HEK293T (cell line): ENCODE data around the gene TCF19.
"Not testable (repeated sequence)": the region's sequence is repeated elsewhere in the genome, so short reads cannot be mapped to it uniquely, and the experiment has no call there.

Experiments used
- CTCF ChIA-PET: fragments of 350-600 bp; formaldehyde crosslinking; extraction: SDS; loops from one replicate; lab custom pipeline; 2021; ENCODE audit warnings: antibody characterized with exemption, inconsistent platforms; lab: Yijun Ruan, JAX
- POLR2A ChIA-PET: fragments of 350-600 bp; formaldehyde crosslinking; extraction: SDS; loops from one replicate; lab custom pipeline; 2020; ENCODE audit warnings: antibody characterized with exemption, inconsistent platforms; lab: Yijun Ruan, JAX
- DNase-seq: peaks from one replicate; pipeline ENCODE4 v3.0.0; 2012; ENCODE audit warnings: mixed read lengths; ENCODE audit errors: extremely low spot score
- ARNT ChIP-seq: fragments of 450-650 bp; IDR thresholded peaks from 2 replicates; pipeline ENCODE4 v1.6.1; 2017; ENCODE audit warnings: mild to moderate bottlenecking
- BHLHE40 ChIP-seq: fragments of 450-650 bp; IDR thresholded peaks from 2 replicates; pipeline ENCODE4 v1.6.1; 2016; ENCODE audit warnings: mild to moderate bottlenecking, moderate library complexity, borderline replicate concordance
- CTBP1 ChIP-seq: fragments of 450-650 bp; IDR thresholded peaks from 2 replicates; pipeline ENCODE4 v1.6.1; 2016; ENCODE audit warnings: borderline replicate concordance
- ELF4 ChIP-seq: fragments of 450-650 bp; IDR thresholded peaks from 2 replicates; pipeline ENCODE4 v1.6.1; 2017; ENCODE audit warnings: antibody characterized with exemption
- FOXA1 ChIP-seq: fragments of 450-650 bp; IDR thresholded peaks from 2 replicates; pipeline ENCODE4 v1.6.1; 2016; ENCODE audit warnings: mild to moderate bottlenecking
- FOXK2 ChIP-seq: fragments of 450-650 bp; IDR thresholded peaks from 2 replicates; pipeline ENCODE4 v1.6.1; 2016; ENCODE audit warnings: mild to moderate bottlenecking
- FOXM1 ChIP-seq: fragments of 450-650 bp; IDR thresholded peaks from 2 replicates; pipeline ENCODE4 v1.6.1; 2017; ENCODE audit warnings: mild to moderate bottlenecking, borderline replicate concordance
- HDGF ChIP-seq: fragments of 450-650 bp; IDR thresholded peaks from 2 replicates; pipeline ENCODE4 v1.6.1; 2017; ENCODE audit warnings: antibody characterized with exemption, borderline replicate concordance
- L3MBTL2 ChIP-seq: fragments of 450-650 bp; conservative IDR thresholded peaks from 2 replicates; pipeline ENCODE4 v1.6.1; 2016; ENCODE audit warnings: mild to moderate bottlenecking
- LEF1 ChIP-seq: fragments of 450-650 bp; IDR thresholded peaks from 2 replicates; pipeline ENCODE4 v1.6.1; 2017; ENCODE audit warnings: mild to moderate bottlenecking, borderline replicate concordance
- NFRKB ChIP-seq: fragments of 450-650 bp; IDR thresholded peaks from 2 replicates; pipeline ENCODE4 v1.6.1; 2016; ENCODE audit warnings: mild to moderate bottlenecking, moderate library complexity
- PKNOX1 ChIP-seq: fragments of 450-650 bp; IDR thresholded peaks from 2 replicates; pipeline ENCODE4 v1.6.1; 2016
- SP1 ChIP-seq: fragments of 450-650 bp; IDR thresholded peaks from 2 replicates; pipeline ENCODE4 v1.6.1; 2017
- SUZ12 ChIP-seq: fragments of 450-650 bp; IDR thresholded peaks from 2 replicates; pipeline ENCODE4 v1.6.1; 2016; ENCODE audit warnings: mild to moderate bottlenecking
- TARDBP ChIP-seq: fragments of 450-650 bp; IDR thresholded peaks from 2 replicates; pipeline ENCODE4 v1.6.1; 2016
- ZNF384 ChIP-seq: fragments of 450-650 bp; IDR thresholded peaks from 2 replicates; pipeline ENCODE4 v1.6.1; 2016

The TCF19 gene

GRCh38 chr6:31169123-31169857 lies 10.9 kb downstream of the TCF19 start:
- CTCF ChIA-PET: no interaction called here
- TF ChIP-seq FOXM1: no peak
- TF ChIP-seq NFRKB: no peak
- TF ChIP-seq HDGF: no peak
- TF ChIP-seq SP1: no peak
- no peak for TF ChIP-seq FOXA1
- no peak for TF ChIP-seq LEF1
- no peak for TF ChIP-seq CTBP1
- no peak for TF ChIP-seq ELF4
- no peak for TF ChIP-seq PKNOX1
- TF ChIP-seq BHLHE40: no peak
- no peak for TF ChIP-seq ZNF384
- TF ChIP-seq ARNT: no peak
- TF ChIP-seq FOXK2: no peak
- no peak for TF ChIP-seq SUZ12
- no peak for TF ChIP-seq TARDBP
- TF ChIP-seq L3MBTL2: no peak
- POLR2A ChIA-PET: interaction anchor here (1.9 kb wide), 1 partner anchor 11 kb away, joined by 13 read pairs; the partner anchor contains the start of gene TCF19
- DNase-seq: no peak

DNA sequence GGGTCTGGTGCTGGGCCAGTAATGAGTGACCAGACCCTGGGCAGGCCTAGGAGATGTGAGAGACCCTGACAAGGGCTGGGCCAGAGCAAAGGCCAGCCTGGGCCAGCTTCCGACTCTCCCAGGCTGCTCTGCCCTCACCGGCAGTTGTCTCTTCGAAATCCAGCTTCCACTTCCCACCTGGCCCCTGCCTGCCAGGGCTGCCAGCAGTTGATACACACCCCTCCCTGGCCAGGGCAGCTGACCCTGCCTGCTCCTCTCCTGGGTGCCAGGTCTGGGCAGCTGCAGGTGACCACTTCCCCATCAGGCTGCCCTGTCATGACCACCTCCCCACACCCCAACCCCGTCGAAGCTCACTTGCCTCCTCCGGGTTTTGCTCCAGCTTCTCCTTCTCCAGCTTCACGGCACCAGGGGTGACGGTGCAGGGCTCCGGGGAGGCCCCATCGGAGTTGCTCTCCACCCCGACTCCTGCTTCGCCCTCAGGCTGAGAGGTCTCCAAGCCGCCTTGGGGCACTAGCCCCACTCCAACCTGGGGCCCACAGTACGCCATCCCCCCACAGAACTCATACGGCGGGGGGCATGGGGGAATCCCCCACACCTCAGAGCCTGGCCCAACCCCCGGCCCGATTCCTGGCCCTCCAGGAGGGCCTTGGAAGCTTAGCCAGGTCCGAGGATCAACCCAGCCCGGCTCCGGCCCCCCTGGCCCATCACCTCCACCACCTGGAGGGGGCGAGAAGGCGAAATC lies 11.6 kb downstream of the TCF19 start:
- POLR2A ChIA-PET: interaction anchor here (1.9 kb wide), 1 partner anchor 11 kb away, joined by 13 read pairs; the partner anchor contains the start of gene TCF19
- CTCF ChIA-PET: not testable (repeated sequence)

DNA sequence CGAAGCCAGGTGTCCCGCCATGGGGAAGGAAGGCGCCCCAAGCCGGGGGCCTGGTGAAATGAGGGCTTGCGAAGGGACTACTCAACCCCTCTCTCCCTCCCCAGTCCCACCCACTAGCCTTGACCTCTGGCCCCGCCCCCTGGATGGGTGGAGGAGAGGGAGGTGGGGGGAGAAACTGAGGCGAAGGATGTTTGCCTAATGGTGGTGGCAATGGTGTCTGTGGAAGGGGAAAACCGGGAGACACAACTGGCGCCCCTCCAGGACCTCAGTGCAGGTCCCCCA lies 12.2 kb downstream of the TCF19 start, which contains the start of gene POU5F1:
Gene POU5F1, minus strand, starts transcription at position 83 of the 282 bp plus-strand sequence. Its CDS starts 62 bp downstream, at position 21.
- ChIA-PET CTCF (no interaction called here), POLR2A (no interaction called here)
- TF ChIP-seq SP1 (no peak), FOXK2 (no peak), ELF4 (no peak), SUZ12 (no peak), FOXM1 (no peak), ARNT (no peak), TARDBP (no peak), L3MBTL2 (no peak), FOXA1 (no peak), LEF1 (no peak)
- no peak for DNase-seq

More for the DNA sequence above, 11.6 kb downstream of the TCF19 start:
- DNase-seq: not testable (repeated sequence)

GRCh38 chr6:31170987-31171671 lies 12.7 kb downstream of the TCF19 start:
- CTCF ChIA-PET: no interaction called here
- TF ChIP-seq ZNF384: no peak
- TF ChIP-seq TARDBP: no peak
- no peak for TF ChIP-seq FOXA1
- TF ChIP-seq ARNT: no peak
- no peak for TF ChIP-seq CTBP1
- no peak for TF ChIP-seq FOXK2
- POLR2A ChIA-PET: no interaction called here
- no peak for DNase-seq

DNA sequence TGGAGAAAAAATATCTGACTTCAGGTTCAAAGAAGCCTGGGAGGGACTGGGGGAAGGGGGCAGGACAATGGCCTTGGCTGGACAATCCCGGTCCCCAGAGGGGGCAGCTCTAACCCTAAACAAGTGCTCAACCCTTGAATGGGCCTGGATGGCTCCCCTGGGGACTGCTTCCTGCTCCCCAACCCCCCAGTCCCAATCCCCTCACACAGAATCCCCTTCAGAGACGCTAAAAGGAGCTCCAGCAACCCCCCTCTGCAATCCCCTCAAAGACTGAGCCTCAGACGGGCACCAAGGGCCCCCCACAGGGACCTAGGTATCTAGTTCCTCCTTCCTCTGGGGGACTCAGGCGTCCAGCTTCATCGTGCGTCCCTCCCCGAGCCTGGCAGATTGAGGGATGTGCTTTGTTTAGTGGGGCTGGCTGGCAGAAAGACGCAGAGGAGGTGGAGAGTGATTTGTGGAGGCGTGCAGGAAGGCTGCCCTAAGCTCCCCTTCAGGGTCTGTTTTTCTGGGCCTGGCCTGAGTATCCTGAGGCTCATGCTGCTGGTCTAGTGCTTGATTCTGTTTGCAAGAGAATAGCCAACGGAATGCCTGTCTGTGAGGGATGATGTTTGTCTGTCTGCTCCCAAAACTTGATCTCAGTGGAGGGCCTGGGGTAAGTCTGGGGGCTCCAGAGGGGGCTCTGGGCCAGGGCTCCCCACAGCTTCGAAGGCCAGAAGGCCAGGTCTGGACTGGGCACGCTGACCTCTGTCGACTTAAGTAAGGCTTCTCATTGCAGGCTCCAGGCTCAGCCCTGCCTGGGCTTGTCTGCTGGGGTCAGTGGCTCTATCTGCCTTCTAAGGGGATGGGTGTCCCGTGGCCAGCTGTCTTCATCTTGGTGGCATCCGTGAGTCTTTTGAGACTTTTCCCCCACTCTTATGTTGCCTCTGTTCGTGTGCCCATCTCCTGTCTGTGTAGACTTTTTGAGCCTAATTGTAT lies 13.8 kb downstream of the TCF19 start:
- POLR2A ChIA-PET: no interaction called here

More for the DNA sequence above, 13.8 kb downstream of the TCF19 start:
- CTCF ChIA-PET: no interaction called here
- TF ChIP-seq ARNT (no peak), ZNF384 (no peak), PKNOX1 (no peak), L3MBTL2 (no peak), HDGF (no peak), NFRKB (no peak), SUZ12 (no peak), FOXA1 (no peak), ELF4 (no peak), FOXK2 (no peak), FOXM1 (no peak), BHLHE40 (no peak), SP1 (no peak)
- DNase-seq: no peak
